ENCODE measurements around the gene DLX1.
A peak's percentile ranks its signal among the peaks of the same experiment; 100 is the strongest.

DLX1 gene

DNA sequence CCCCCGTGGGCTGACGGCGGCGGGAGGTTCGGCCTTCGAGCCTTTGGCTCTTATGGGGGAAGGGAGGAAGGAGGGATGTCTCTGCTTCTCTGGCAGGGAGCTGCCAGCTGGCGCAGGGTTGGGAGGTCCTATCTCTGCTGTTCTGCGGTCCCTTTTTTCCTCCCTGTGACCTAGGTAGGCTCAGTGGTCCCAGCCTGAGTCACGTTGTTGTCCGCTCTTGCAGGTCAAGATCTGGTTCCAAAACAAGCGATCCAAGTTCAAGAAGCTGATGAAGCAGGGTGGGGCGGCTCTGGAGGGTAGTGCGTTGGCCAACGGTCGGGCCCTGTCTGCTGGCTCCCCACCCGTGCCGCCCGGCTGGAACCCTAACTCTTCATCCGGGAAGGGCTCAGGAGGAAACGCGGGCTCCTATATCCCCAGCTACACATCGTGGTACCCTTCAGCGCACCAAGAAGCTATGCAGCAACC is 2.5 kb downstream of the DLX1 start:
- no peak for DNase-seq (ENCODE audit: low read depth)

DNA sequence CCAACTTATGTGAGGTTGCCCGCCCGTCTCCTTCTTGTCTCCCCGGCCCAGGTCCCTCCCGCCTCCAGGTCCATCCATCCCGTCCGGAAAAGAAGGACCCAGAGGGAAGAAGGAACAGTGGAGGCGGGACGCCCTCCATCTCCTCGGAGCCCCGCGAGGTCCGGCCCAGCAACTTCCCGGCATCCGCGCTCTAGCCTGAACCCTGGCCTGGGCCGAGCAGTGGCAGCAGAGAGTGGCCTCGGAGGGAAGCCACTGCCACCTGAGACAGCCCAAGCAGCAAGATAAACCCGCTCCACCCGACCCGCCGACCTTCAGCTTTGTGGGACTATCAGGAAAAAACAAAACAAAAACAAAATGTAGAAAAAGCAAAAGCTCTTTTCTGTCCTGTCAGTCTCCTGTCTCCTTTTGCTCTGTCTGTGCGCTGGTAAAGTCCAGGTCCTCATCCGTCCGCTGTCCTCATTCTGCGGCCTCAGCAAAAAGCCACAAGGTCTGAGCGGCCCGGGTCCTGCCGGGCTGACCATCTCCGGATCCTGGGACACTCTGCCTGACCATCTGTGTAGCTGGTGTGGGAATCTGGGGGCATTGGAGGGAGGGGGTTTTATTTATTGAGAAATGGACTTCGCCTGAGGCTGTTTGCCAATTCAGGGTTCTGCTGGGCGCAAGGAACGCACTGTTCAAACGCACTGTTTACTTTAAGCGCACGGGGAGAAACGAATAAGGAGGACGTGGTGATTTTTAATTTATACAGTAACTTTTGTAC is 3.1 kb downstream of the DLX1 start:
- no peak for DNase-seq (ENCODE audit: low read depth)

DNA sequence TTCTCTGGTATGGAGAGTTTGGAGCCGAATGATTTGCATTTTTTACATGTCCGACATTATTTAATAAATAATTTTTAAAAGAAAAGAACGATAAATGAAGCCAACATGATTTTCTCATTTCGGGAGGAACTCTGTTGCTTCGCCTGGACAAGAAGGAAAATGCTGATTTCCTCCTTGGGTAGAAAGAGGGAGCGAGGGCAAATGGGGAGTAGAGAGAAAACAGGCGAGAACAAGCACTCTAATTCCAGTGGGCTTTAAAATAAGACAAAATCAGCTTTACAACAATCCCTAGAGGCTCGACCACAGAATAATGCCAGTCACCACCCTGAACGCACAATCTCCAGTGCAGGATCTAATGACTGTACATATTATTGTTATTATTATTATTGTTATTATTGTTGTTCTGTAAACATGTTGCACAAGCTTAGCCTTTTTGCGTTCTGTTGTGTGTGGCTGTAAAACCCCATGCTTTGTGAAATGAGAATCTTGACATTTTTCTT is 3.7 kb downstream of the DLX1 start:
- no peak for DNase-seq (ENCODE audit: low read depth)

DNA sequence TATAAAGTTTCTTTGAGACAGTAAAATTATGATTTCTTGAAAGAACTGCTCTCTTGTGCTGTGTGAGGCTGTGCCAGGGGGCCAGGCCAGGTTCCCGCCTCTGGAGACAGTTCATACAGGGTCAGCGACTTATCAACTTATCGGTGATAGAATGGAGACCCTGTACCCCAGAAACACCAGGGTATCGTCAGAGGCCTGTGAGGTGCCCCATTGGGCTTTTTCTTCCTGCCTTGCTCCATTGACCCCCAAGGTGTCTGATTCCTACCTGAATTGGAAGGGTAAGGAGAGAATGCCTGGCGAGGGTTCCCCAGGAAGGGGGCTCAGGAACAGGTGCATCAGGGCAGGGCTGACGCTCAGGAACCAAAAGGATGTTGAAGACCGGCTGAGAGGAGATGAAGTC is 4.3 kb downstream of the DLX1 start:
- DNase-seq (ENCODE audit: low read depth), result no peak

DNA sequence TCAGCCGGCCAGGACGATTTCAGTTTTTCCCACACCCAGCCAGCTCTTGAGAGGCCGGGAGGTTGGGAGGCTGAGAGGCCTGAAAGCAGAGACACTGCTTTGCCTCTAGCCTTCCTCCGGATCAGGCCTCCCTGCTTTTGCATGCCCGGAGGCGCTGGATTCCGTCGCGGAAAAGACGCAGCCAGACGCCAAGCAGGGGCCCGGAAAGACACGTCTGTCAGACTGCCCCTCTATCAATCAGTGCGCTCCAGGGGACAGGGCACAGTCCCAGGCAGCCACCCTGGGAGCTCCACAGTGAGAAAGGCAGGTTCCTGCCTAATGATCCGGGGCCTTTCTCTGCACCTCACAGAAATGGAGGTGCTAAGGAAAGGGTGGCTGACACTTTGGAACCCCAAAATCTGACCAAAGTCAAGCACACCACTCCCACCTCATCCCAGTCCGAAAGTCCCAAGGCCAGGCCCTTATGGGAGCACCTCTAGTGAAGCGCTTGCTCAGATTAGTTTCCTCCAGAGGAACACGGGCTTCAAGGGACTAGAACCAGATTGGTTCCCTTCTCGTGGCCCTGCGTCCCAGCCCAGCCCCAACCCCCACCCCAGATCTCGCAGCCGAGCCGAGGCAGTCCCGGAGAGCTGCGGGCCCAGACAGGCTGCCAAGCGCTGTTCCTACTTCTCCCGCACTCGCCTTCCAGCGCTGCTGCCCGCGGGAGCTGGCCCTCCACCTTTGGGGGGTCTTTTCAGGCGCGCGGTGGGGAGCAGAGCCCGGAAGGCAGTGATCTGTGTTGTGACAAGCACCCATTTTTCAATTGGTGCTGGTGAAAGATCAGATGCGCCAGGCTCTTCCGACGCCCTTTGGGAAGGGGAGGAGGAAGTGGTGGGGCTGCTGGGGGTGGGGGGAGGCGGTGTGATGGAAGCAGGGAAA is 5.0 kb downstream of the DLX1 start:
- DNase-seq (ENCODE audit: low read depth), result no peak

DNA sequence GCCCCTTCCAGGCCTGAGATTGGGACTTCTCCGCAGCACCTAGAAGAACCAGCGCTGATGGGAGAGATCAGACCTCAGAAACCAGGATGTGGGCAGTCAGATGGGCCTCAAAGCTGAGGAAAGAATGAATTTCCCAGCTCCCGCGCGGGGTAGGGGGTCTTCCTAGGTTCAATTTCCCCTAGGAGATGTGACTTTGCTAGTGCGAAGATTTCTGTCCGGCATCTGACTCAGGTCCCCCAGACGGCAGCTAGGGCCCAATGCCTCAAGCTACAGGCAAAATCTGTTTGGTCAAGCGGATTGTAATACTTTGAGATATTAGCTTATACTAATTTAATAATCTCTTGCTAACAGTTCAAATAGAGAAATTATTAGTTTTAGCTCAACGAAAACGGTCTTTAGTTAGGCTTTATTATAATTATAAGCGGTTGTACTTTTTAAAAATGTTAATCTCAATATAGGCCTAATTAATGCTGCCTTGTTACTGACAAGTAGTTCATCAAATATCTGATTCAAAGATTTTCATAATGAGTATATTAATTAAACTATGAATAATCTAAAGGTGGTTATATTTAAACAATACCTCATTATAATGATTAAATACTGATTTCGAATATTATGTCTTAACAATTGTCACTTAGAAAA is 5.8 kb downstream of the DLX1 start:
- DNase-seq (ENCODE audit: low read depth), result no peak

DNA sequence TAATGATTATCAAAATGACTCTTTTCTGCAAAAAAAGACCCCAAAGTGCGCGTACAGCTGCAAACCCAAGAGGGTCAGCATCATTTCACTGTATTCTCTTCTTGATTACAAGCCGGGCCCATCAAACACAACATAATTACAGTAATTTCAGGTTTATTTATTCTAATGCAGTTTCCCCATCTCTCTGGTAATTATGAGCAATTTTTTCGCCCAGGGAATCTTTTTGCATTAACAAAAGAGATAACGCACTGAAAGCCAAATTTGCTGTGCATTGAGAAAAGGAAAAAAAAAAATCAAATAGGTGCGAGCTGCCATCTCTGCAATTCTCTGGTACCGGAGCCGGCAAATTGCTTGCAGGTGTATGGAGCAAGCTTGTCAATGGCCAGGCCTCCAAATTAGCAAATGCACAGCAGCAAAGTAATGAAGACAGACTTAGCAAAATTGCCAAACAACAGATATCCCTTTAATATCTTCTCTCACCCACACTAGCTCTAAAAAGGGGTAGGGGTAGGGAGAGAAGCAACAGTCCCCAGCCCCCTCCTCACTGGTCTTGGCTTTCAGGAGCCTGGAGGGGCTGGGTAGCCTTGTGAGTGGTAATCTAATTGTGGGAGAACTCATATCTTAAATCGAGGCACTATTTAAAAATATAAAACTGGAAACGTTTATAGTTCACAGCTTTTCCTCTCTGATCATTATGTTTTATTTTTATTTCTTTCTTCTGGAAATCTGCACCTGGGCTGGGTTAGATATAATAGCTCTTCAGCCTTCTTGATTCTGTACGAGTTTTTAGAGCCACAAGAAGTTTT is 6.7 kb downstream of the DLX1 start:
- no peak for DNase-seq (ENCODE audit: low read depth)

DNA sequence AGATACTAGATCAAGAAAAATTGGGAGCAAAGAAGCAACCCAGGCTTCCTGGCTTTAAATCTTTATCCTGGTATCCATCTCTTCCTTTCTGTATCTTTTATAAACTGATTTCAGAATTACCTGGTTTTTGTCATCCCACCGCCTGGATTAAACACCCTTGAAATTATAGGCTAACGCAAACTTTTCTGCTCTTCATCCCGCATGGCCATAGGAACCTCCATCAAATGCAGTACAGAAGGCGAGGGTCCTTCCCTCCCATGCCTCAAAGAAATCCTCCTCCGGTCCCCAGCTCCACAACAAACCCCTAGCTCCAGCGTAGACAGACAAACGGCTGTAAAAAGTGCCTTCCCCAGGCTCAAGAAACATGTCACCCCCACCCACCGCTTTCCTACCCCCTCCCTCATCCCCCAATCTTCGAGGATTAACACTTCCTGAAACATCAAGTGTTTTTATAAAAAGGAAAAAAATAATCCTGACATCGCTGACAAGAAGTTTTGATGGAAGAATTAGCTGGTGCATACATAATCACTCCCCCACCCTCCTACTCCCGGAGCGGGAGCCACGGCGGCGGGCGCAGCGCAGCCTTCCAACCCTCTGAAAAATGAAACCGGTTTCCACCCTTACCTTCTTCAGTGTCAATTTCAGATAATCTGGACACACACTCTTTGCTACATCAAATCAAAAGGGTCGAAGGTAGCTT is 7.6 kb downstream of the DLX1 start:
- no peak for DNase-seq (ENCODE audit: low read depth)

DNA sequence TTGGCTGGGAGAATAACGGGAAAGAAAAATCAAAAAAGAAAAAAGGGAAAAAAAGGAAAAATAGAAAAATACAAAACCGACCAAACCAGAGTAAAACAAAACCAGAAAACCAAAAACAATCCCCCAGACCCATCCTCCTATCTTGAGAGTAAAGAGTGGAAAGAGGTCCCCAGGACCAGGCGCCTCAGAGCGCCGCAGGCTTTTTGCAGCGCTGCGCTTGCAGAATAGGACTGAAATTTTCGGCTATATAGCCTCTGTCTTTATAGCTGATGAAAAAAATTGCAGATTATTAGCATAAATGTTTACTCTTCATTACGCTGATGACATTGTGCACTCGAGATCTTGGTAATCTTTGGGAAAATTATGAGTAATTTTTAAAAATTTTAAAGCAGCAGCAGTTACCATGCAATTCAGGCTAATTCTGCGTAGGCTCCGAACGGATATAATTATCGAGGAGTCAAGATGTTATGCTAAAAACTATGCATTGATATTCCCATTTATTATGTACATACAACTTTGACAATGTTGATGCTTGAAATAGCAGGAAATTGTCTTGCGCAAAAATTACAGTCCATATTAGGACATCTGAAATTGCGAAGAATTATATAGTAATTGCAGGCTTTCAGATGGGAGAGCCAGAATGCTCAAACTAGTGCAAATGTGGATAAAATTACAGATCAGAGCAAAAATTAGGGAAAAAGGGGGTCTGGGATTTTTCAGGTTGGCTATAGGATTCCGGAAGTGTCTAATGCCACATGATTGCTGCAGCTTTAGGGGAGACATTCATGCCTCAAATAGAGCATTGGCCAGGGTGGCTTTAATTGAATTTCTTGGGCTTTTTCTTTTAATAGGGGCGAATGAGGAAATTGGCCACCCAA is 8.3 kb downstream of the DLX1 start:
- no peak for DNase-seq (ENCODE audit: low read depth)

DNA sequence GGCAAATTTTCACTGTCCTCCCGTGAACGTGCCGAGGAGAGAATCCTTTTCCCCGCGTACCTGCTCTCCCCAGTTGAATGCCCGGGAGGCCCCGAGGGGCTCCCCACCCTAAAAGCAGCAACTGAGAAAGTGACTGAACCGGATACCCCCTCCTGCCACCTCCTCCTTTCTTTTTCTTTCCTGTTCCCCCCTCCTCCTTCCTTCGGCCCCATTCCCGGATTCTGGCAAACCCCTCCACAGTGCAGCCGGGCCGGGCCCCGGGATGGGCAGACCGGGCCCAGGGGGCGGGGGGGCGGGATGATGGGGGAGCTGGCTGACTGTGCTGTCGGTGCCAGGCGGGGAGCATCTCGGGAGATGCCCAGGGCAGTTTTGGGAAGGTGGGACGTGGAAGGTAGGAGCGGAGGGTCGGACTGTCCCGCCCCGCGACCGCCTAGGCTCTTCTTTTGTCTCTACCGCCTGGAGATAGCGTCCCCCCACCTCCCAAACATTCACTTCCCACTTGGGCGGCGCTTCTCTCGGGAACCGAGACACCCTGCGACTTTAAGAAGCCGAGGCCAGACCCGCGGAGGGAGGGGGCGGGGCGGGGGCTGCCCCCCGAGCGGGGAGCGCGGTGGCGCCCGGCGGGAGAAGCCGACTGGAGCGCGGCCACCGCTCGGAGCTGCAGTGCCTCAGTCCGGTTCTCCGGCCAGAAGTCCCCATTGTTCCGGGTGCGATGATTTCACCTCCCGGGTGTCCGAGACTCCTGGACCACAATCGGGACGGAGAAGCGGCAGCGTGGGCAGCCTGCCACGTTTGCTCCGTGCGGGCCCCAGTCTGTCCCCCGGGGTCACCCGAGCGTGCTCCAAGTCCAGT is 9.2 kb downstream of the DLX1 start:
- no peak for DNase-seq (ENCODE audit: low read depth)

DNA sequence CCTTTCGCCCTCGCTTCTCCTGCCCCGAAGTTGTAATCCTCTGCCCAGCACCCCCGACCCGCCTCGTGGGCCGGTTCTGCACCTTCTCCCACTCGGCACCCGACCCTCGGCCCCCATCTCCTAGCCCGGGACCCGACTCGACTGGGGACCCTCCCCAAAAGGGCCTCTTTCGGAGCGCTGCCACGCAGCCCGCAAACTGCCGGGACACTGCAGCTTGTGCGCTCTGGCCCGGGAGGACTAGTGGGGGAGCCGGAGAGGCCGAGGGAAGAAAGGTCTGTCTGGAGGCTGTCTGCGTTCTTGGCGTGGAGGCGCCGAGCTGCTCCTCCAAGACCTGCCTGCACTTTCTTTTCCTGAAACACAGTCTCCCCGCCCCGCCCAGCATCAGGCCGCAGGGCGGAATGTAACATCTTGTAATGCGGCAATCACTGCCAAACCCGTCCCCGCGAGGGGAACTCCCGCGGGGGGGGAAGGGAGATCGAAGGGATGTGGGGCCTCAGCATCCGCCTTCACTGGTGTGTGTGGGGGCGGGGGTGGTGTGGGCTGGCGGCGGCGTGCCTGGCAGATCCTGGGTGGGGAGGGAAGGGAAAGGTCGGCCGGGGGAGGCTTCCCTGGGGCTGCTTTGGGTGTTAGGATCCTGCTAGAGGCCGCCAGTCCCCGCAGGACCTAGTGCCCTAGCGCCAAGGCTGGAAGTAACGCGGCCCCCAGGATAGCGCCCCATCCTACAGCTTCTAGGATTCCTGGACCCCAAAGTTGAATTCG is 10.0 kb downstream of the DLX1 start:
- DNase-seq (ENCODE audit: low read depth), result peak; percentile 68

DNA sequence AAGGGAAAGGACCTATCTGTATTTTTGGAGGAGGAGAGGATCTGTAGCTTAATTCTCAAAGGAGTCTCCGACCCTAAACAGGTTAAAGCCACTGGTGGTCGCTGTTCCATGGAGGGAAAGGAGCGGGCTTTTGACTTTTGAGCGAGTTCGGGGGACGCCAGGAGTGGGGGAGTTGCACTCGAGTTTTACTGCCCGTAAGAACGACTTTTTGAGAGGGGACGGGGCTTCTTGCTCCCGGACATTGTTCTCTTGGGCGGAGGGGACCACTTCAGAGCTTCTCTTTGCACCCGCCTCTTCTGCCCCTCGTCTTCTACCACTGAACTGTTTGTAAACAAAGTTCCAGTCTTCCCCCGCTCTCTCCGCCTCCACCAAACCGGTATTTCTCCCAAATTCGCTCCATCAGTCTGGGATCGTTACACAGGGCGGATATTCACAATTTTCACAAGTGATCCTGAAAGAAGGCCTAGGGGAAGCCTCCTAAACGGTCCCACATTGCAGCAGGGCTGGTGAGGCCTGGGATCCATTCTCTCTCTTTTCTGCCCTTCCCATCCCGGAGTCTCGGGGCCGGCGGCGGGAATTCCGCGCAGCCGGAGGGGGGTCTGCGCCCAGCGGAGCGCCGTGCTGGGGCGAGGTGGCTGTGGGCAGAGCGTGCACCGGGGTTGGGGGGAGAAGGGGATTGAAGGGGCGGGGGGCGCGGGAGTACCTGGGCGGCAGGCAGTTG is 10.8 kb downstream of the DLX1 start:
- no peak for DNase-seq (ENCODE audit: low read depth)

DNA sequence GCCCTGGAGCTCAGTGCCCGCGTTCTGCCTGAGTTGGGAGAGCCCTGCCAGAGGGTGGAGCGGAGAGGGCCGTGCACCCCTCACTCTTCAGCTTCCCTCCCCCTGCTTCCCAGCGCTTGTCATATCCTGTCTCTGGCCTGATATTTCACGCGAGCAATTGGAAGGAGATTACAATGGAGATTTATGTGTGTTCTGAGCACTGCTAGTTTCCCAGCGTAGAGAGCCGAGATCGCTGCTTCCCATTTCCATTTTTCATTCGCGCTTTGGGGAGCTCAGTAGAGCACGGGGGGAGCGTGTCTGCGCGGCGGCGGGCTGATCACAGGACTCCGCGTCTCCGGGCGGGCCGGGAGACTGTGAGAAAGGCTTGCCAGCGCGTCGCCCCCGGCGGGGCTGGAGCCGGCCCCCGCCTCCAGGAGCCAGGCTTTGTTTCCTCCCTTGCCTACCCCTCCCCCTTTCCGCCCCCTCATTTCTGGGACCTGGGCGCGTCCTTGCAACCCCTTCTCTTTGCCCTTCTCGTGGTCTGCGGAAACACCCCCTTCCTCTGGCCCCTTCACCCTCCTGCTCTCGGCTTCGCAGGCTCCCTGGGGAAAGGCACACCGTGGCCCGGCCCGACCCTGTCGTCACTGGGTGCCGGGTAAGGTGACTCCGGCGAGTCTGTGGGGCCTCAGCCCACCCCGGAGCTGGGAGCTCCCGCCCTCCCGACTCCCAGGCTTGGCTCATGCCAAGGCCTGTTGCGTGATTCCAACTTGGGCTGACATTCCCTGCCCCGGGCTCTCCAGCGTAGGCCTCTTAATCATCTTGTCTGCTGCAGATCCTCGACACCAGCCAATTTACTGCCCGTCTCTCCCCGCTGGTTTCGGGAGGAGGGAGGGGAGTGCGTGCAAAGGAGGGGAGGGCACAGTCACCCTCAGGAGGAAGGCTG is 11.6 kb downstream of the DLX1 start:
- no peak for DNase-seq (ENCODE audit: low read depth)

DNA sequence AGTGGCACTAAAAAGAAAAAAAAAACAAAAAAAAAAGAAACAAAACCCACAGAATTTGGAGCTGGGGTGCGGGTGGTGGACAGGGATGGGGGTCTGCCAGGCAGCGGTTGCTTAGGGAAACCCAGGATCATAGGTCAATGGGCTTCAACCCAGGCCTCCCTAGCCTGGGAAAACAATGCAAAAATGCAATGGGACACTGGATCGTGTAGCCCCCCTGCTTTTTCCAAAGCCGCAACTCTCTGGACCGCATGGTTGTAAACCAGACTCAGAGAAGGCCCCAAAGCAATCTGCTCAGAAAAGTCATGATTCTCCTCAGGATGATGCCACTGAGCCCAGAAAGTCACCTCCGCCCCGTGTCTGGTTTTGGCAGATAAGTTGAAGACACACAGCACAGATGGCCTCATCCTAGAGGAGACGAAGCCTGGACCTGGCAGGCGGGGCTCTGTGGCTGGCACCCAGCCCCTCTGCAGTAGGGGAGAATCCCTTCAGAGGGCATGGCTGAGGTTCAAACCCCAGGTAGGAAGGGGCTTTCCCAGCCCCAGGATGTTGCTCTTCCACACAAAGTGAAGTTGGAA is 12.3 kb downstream of the DLX1 start:
- DNase-seq (ENCODE audit: low read depth), result no peak

DNA sequence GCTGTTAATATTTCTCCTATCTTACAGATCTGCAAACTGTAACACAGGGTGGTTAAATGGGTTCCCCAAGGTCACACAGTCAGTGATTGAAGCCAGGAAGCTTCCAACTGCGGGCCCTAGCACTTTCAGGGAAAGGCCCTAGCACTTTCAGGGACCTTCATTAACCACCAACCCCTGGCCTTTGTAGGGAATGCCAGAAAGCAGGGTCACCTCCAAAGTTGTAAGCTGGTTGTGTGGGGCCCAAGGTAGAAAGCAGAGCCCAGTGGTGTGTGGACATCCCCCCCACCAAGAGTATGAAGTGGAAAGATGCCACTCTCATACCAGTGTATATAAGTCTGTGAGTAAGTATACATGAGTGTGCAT is 13.0 kb downstream of the DLX1 start:
- no peak for DNase-seq (ENCODE audit: low read depth)
